HG02884 (cell line): ENCODE measurements around the gene COPS4.
"Not testable (repeated sequence)": the region's sequence is repeated elsewhere in the genome, so short reads cannot be mapped to it uniquely, and the experiment has no call there.

Experiments used
- ATAC-seq: cut with Tn5 transposase; IDR thresholded peaks from one replicate; pipeline ENCODE4 v1.9.1; 2021; ENCODE audit warnings: mild to moderate bottlenecking, moderate library complexity; ENCODE audit not compliant: unreplicated experiment

The COPS4 gene

GRCh38 chr4:83034630-83035494 lies at the start of gene COPS4:
Gene COPS4, plus strand, starts transcription at chr4:83035183. Its CDS starts 42 bp downstream, at chr4:83035225.
- peak; percentile 96 for ATAC-seq

DNA sequence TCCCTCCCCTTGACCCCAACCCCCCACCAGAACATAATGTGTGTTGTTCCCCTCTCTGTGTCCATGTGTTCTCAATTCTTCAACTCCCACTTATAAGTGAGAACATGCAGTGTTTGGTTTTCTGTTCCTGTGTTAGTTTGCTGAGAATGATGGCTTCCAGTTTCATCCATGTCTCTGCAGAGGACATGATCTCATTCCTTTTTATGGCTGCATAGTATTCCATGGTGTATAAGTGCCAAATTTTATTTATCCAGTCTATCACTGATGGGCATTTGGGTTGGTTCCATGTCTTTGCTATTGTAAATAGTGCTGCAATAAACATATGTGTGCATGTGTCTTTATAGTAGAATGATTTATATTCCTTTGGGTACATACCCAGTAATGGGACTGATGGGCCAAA lies 47.5 kb upstream of the COPS4 start:
- ATAC-seq = not testable (repeated sequence)

GRCh38 chr4:82988323-82988832 lies 46.6 kb upstream of the COPS4 start:
- ATAC-seq = no peak

- ATAC-seq = peak; percentile 96
Measured at GRCh38 chr4:82989575-82990429, 45.2 kb upstream of the COPS4 start.

- ATAC-seq = no peak
Measured at GRCh38 chr4:82994834-82995233, 40.1 kb upstream of the COPS4 start.

GRCh38 chr4:82998898-82999297 lies 36.1 kb upstream of the COPS4 start:
- no peak for ATAC-seq

- no peak for ATAC-seq
Measured at GRCh38 chr4:83002329-83002728, 32.7 kb upstream of the COPS4 start.

- not testable (repeated sequence) for ATAC-seq
Measured at GRCh38 chr4:83003044-83003791, 31.8 kb upstream of the COPS4 start.

DNA sequence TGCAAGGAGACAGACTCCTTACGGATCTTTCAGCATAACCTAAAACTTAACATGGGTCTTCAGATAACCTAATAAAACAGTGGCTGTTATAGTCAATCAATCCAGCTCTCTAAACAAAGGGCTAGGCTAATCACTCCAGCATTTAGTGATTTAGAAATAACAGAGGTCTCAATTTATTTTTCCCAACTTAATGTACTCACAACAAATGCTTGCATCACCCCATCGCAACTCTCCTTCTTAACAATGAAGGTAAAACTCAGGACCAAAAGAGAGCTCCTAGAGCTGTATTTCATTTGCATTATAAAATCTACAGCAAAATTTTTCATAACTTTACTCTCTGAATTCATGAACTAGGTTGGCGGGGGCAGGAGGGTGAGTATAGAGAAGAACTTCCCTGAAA lies 25.5 kb upstream of the COPS4 start:
- no peak for ATAC-seq

DNA sequence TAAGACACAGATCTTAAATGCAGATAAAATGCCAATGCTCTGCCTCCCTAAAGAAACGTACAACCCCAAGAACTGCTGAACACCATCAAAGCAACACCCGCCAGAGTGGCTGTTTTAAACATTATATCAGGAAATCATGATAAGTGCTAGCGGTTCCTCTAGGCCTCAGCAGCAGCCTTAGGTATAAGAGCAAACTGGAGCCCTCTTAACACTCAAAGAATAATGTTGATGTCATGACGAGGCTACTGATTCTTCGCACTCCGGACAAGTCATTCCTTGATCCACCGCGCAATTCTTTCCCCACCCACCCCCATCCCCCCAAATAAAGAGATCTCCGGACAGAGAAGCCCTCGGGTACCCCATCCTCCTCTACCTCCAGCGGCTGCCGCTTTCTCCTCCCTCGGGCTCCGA lies 24.9 kb upstream of the COPS4 start:
- ATAC-seq = peak; percentile 0

GRCh38 chr4:83010522-83011318 lies 24.3 kb upstream of the COPS4 start, which contains the start of gene LIN54:
Gene LIN54, minus strand, starts transcription at chr4:83010823. Its CDS starts 25,979 bp downstream, at chr4:82984844.
- ATAC-seq = peak; percentile 42

DNA sequence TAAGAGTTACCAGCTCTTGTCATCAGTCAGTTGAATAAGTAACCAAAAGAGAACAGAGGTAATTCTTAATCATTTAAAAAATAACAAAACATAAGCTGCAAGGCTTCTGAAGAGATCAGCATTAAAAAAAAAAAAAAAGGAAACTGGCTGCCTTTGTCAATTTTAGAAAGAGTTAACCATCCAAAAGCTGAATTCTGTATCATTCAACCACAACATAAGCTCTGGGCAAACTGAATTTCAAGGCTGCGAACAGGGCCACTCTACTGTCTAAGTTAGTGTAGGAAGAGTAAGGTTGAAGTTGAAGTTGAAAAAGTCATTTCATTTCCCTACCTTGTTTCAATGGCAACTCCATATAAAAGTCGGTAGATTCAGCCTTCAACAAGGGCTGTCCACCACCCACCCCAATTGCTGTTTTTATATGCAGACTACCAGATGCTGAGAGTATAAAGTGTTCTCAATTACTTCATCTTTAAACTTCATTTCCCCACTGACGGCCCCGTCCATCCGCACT lies 23.2 kb upstream of the COPS4 start:
- peak; percentile 1 for ATAC-seq

DNA sequence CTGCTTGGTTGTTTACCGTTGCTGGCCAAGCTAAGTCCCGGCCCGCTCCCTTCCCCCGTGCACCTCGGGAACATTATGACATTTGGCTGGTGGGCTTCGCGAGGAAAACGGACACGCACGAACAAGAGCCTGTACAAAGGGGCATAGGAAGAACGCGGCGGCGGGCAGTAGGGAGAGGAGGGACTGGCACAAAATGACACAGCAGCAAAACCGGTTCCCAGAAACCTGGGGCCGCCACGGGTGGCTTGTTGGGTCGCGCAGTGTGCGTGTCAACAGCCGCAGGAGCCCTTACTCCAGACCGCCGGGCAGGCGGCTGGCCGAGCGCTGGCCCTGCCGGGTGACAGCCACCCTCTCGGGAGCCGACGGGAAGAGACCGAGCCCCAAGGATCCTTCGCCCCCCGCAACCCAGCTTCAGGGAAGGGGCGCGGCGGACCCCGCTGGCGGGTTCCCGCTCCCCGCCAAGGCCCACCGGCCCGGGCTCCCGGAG lies 22.7 kb upstream of the COPS4 start:
- ATAC-seq = peak; percentile 15

GRCh38 chr4:83012687-83013419 lies 22.1 kb upstream of the COPS4 start:
- peak; percentile 74 for ATAC-seq

GRCh38 chr4:83013420-83013867 lies 21.5 kb upstream of the COPS4 start:
- ATAC-seq = no peak

GRCh38 chr4:83013902-83014301 lies 21.1 kb upstream of the COPS4 start:
- ATAC-seq = no peak

DNA sequence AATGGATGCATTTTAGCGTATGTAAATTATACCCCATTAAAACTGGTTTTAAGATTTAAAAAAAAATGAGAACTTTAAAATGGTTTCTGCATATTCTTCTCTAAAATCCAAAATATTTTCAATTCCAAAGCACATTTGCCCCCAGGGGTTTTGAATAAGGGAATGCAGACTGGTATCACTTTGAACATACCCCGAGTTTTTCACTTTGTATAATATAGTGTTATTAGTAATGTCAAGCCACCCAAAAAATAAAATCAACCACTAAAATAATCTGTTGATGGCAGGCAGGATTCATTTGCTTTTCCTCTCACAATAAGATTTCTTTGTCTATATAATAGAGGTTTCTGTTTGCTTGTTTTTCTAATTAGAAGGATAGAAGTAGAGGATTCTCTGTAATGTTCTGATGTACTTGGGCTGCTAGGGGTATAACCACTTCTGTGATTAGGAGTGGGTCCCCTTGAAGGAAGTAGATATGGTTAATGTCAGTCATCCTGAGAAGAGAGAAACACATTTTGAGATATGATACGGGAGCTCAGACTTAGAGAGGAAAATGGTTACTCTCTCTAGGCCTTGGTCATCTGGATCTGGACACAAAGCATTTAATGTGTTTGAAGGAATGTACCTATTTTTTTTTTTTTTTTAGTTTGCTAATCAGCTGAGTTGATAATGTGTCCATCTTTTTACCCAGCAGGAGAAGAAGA lies 15.0 kb upstream of the COPS4 start:
- ATAC-seq = peak; percentile 94
